Measurements from ENCODE around the gene FNDC4. TPM values are rescaled to one million over a fixed set of nuclear protein-coding genes. Genes with fewer than 3 reads are reported as not detected.

FNDC4 gene
- total RNA-seq, 3 donors from 2014 or later, result 0.64 to 3.1 (median 1.7) TPM

GRCh38 chr2:27492557-27492956, 2.4 kb downstream of the FNDC4 start:
- Histone ChIP-seq H3K4me3 (no peak overlapping the region), H3K9me3 (no peaks in the 10 kb centered on the region), H3K4me1 (ENCODE audit: low read depth) (peaks cover 11% of the 10 kb centered on the region), H3K36me3 (ENCODE audit: low read depth) (no peaks in the 10 kb centered on the region)
- TF ChIP-seq CTCF (IDR thresholded peaks at IDR 0.05), result no peak
- DNase-seq, result no peak
- no peak for ATAC-seq
- intact Hi-C loops (cut with DNase I, micrococcal nuclease), result no loop called here

- intact Hi-C loops (cut with DNase I, micrococcal nuclease), result no loop called here
- H3K9me3 ChIP-seq, result no peaks in the 10 kb centered on the region
- TF ChIP-seq CTCF (IDR thresholded peaks at IDR 0.05), result no peak
These were observed 5.3 kb downstream of the FNDC4 start, which contains the start of gene IFT172 for GRCh38 chr2:27489498-27490397. TSS of gene IFT172 (minus strand) at chr2:27489743. CDS start at chr2:27489653, 90 bp downstream.

GRCh38 chr2:27489118-27489497, 5.9 kb downstream of the FNDC4 start:
- Histone ChIP-seq H3K36me3 (ENCODE audit: low read depth) (no peaks in the 10 kb centered on the region), H3K4me3 (peak overlapping the region; percentile 11), H3K9me3 (no peaks in the 10 kb centered on the region), H3K4me1 (ENCODE audit: low read depth) (peaks cover 7% of the 10 kb centered on the region)
- no peak for TF ChIP-seq CTCF (IDR thresholded peaks at IDR 0.05)
- DNase-seq, result peak in 1 of 3 donors; percentile 19
- ATAC-seq, result peak; percentile 4
- intact Hi-C loops (cut with DNase I, micrococcal nuclease), result no loop called here

More at GRCh38 chr2:27489498-27490397, 5.3 kb downstream of the FNDC4 start, which contains the start of gene IFT172:
- peak; percentile 99 to 100 (median 100) for DNase-seq
- peaks cover 7% of the 10 kb centered on the region for H3K4me1 ChIP-seq (ENCODE audit: low read depth)
- peak within 1 kb of the TSS; percentile 11 for H3K4me3 ChIP-seq
- no peaks in the 10 kb centered on the region for H3K36me3 ChIP-seq (ENCODE audit: low read depth)
- ATAC-seq, result peak; percentile 99

GRCh38 chr2:27485496-27485895, 9.5 kb downstream of the FNDC4 start:
- no peaks in the 10 kb centered on the region for H3K9me3 ChIP-seq
- no peak overlapping the region for H3K4me3 ChIP-seq
- intact Hi-C loops (cut with DNase I, micrococcal nuclease), result no loop called here
- H3K4me1 ChIP-seq (ENCODE audit: low read depth), result peaks cover 7% of the 10 kb centered on the region
- TF ChIP-seq CTCF (IDR thresholded peaks at IDR 0.05), result no peak
- H3K36me3 ChIP-seq (ENCODE audit: low read depth), result no peaks in the 10 kb centered on the region
- no peak for DNase-seq
- ATAC-seq, result no peak

GRCh38 chr2:27471961-27472360, 23.0 kb downstream of the FNDC4 start:
- no peak for DNase-seq
- peaks cover 4% of the 10 kb centered on the region for H3K4me1 ChIP-seq (ENCODE audit: low read depth)
- H3K36me3 ChIP-seq (ENCODE audit: low read depth), result no peaks in the 10 kb centered on the region
- no peak overlapping the region for H3K4me3 ChIP-seq
- no peaks in the 10 kb centered on the region for H3K9me3 ChIP-seq
- TF ChIP-seq CTCF (IDR thresholded peaks at IDR 0.05), result no peak
- ATAC-seq, result no peak
- intact Hi-C loops (cut with DNase I, micrococcal nuclease), result no loop called here

Measured in mucosa of descending colon (tissue), 3 donors.